IMR-90 (cell line): Measurements from ENCODE around the gene ANKRD44.

Source experiments
- CEBPB ChIP-seq: IDR thresholded peaks from 2 replicates; pipeline ENCODE4 v1.6.1; 2012; ENCODE audit warnings: low read depth, low read length, improper control_type of control experiment
- MAFK ChIP-seq: IDR thresholded peaks from 2 replicates; pipeline ENCODE4 v1.6.1; 2012; ENCODE audit warnings: low read depth, low read length, improper control_type of control experiment
- MAZ ChIP-seq: IDR thresholded peaks from 2 replicates; pipeline ENCODE4 v1.6.1; 2012; ENCODE audit warnings: low read depth, mild to moderate bottlenecking, low read length, improper control_type of control experiment, moderate library complexity, borderline replicate concordance
- MXI1 ChIP-seq: IDR thresholded peaks from 2 replicates; pipeline ENCODE4 v1.6.1; 2012; ENCODE audit warnings: low read depth, mild to moderate bottlenecking, low read length, moderate library complexity, borderline replicate concordance
- NFE2L2 ChIP-seq: fragments of 150-350 bp; IDR thresholded peaks from 2 replicates; pipeline ENCODE4 v1.6.1; 2016; ENCODE audit warnings: low read depth, mild to moderate bottlenecking, low read length
- POLR2A ChIP-seq: IDR thresholded peaks from 2 replicates; pipeline ENCODE4 v1.6.1; 2012; ENCODE audit warnings: mild to moderate bottlenecking, low read depth, low read length
- SMC3 ChIP-seq: fragments of 150-350 bp; IDR thresholded peaks from 2 replicates; pipeline ENCODE4 v1.6.1; 2016; ENCODE audit warnings: low read depth, mild to moderate bottlenecking, antibody characterized with exemption, low read length, moderate library complexity
- TF ChIP-seq, protein P1 (sequence below): conservative IDR thresholded peaks from 2 replicates; pipeline ENCODE4 v1.5.1; 2012; ENCODE audit warnings: mild to moderate bottlenecking, low read depth, low read length, improper control_type of control experiment

DNA sequence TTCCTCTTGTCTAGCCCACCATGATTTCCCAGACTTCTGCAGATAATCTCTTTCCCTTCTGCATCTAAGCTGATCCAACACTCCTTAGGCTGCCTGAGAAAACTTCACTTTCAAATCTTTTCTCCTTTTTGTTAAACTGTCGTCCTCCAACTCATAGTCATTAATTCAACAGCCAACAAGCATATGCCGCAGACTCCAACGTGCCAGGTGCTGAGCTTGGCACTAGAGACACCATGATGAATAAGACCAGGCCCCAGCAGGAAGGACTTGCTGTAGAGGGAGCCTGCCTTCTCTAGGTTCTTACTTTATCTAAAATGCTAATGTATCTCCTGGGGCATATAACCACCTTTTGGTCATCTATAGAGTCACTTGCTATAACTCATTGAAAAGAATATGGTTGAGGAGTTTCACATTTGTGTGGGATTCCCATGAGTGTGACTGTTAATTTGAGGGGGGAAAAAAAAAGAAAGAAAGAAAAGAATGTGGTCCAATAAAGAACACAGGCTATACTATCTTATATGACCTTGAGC lies 51.0 kb downstream of the ANKRD44 start:
- TF ChIP-seq POLR2A (no peak), NFE2L2 (no peak), SMC3 (no peak), MAFK (no peak), CEBPB (no peak), MAZ (no peak), MXI1 (no peak)
- TF ChIP-seq, protein P1, sequence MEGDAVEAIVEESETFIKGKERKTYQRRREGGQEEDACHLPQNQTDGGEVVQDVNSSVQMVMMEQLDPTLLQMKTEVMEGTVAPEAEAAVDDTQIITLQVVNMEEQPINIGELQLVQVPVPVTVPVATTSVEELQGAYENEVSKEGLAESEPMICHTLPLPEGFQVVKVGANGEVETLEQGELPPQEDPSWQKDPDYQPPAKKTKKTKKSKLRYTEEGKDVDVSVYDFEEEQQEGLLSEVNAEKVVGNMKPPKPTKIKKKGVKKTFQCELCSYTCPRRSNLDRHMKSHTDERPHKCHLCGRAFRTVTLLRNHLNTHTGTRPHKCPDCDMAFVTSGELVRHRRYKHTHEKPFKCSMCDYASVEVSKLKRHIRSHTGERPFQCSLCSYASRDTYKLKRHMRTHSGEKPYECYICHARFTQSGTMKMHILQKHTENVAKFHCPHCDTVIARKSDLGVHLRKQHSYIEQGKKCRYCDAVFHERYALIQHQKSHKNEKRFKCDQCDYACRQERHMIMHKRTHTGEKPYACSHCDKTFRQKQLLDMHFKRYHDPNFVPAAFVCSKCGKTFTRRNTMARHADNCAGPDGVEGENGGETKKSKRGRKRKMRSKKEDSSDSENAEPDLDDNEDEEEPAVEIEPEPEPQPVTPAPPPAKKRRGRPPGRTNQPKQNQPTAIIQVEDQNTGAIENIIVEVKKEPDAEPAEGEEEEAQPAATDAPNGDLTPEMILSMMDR, result no peak
